BLaER1 (cell line): ENCODE data around the gene WASHC2A.
"Not testable (repeated sequence)": the region's sequence is repeated elsewhere in the genome, so short reads cannot be mapped to it uniquely, and the experiment has no call there.

ENCODE experiments used
- H3K27ac ChIP-seq: shearing (Covaris generic); formaldehyde crosslinking; 2 replicates; pipeline ENCODE4 v1.8.1; 2022
- H3K27me3 ChIP-seq: shearing (Covaris generic); formaldehyde crosslinking; 2 replicates; pipeline ENCODE4 v1.8.1; 2022
- H3K36me3 ChIP-seq: shearing (Covaris generic); formaldehyde crosslinking; 2 replicates; pipeline ENCODE4 v1.8.1; 2022
- H3K4me1 ChIP-seq: shearing (Covaris generic); formaldehyde crosslinking; 2 replicates; pipeline ENCODE4 v1.8.1; 2022
- H3K4me2 ChIP-seq: shearing (Covaris generic); formaldehyde crosslinking; 2 replicates; pipeline ENCODE4 v1.8.1; 2022
- H3K4me3 ChIP-seq: shearing (Covaris generic); formaldehyde crosslinking; 2 replicates; pipeline ENCODE4 v1.8.1; 2022
- H3K9ac ChIP-seq: shearing (Covaris generic); formaldehyde crosslinking; 2 replicates; pipeline ENCODE4 v1.8.1; 2022
- H3K9me3 ChIP-seq: shearing (Covaris generic); formaldehyde crosslinking; 2 replicates; pipeline ENCODE4 v1.8.1; 2022
- H4K20me1 ChIP-seq: shearing (Covaris generic); formaldehyde crosslinking; 2 replicates; pipeline ENCODE4 v1.8.1; 2022
- Cebpa-rat ChIP-seq: shearing (Covaris generic); IDR thresholded peaks from 2 replicates; pipeline ENCODE4 v1.8.1; 2022

The WASHC2A gene

DNA sequence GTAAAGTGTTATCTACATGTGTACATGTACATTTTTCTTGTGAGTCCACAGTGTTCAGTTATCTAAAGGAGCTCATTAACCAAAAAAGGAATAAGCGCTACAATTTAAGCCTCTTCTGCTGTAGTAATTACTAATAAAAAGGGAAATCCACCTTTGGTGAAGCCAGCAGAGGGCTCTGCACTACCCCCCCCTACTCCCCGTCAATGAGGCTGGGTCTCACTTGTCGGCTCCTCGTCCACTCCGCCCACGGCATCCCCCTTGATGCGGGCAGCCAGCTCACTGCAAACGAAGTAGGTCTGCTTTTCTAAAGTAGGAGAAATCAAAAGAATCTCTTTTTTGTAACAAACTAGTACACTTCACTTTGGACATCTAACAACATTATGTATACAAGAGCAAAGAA, 4.7 kb upstream of the WASHC2A start:
- no peak for TF ChIP-seq Cebpa-rat
- no peaks in the 10 kb centered on the region for H4K20me1 ChIP-seq
- H3K27me3 ChIP-seq, result no peaks in the 10 kb centered on the region

DNA sequence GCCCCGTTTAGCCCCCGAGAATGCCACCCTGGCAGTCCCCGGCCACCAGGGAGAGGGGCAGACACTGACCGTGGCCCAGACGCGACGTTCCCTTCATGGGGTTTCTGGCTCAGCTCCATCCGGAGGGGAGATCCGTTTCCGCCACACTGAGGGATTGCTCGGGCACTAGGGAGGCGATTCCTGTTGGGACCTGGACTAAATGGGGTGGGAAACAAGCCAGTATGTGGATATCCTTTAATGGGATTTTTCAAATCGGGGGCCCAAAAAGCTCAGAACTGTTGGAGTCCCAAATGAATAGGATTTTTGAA, 552 bp downstream of the WASHC2A start:
- not testable (repeated sequence) for H3K36me3 ChIP-seq, H3K4me1 ChIP-seq, H3K9me3 ChIP-seq, H4K20me1 ChIP-seq, H3K27me3 ChIP-seq, H3K9ac ChIP-seq, H3K27ac ChIP-seq
- Histone ChIP-seq H3K4me3 (peak overlapping the region; percentile 76), H3K4me2 (peak overlapping the region; percentile 65)

More for the DNA sequence above, 4.7 kb upstream of the WASHC2A start:
- Histone ChIP-seq H3K4me2 (no peak overlapping the region), H3K4me3 (no peak overlapping the region), H3K27ac (no peak overlapping the region), H3K9ac (no peak overlapping the region), H3K4me1 (peaks cover 3% of the 10 kb centered on the region; the same call in 1 of the 2 replicates), H3K36me3 (no peaks in the 10 kb centered on the region), H3K9me3 (no peaks in the 10 kb centered on the region)

DNA sequence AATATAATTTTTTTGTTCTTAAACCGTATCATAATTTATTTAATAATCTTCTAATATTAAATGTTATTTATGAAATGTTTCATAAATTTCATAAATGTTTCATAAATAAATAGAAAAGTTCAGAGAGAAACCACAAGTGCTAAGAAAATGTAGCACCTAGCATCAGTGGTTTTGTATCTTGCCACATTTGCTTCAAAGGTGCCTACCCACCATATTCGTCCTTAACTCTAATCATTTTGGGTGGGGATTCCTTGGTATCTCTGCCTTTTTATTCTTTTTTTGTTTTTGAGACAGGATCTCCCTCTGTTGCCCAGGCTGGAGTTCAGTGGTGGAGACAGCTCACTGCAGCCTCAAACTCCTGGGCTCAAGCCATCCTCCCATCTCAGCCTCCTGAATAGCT, 7.4 kb downstream of the WASHC2A start:
- not testable (repeated sequence) for H3K9me3 ChIP-seq, H3K4me1 ChIP-seq, H3K36me3 ChIP-seq, H4K20me1 ChIP-seq, H3K4me3 ChIP-seq, H3K4me2 ChIP-seq, H3K9ac ChIP-seq, H3K27ac ChIP-seq, H3K27me3 ChIP-seq

DNA sequence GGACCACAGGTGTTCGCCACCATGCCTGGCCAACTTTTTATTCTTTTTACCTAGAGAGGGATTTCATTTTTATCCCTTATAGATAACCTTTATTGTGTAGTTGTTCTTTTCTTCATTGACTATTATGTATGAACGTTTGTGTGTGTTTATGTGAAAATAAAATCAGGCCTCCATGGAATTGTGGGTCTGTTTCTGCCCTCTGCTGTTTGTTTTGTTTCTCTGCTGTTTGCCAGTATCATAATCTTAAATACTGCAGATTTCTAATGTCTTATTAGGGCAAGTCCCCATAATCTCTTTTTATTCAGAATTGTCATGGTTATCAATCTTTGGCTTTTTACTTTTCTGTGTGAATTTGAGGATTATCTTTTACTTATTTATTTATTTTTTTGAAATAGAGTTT, 7.8 kb downstream of the WASHC2A start:
- not testable (repeated sequence) for H4K20me1 ChIP-seq, H3K4me1 ChIP-seq, H3K9me3 ChIP-seq, H3K9ac ChIP-seq, H3K27ac ChIP-seq, H3K36me3 ChIP-seq, H3K4me2 ChIP-seq, H3K27me3 ChIP-seq, H3K4me3 ChIP-seq

DNA sequence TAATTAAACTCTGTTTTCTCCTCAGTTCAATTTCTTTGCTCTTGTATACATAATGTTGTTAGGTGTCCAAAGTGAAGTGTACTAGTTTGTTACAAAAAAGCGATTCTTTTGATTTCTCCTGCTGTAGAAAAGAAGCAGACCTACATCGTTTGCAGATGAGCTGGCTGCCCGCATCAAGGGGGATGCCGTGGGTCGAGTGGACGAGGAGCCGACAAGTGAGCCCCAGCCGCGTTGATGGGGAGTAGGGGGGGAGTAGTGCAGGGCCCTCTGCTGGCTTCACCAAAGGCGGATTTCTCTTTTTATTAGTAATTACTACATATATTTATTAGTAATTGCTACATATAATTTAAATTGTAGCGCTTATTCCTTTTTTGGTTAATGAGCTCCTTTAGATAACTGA, 23.6 kb downstream of the WASHC2A start:
- not testable (repeated sequence) for H4K20me1 ChIP-seq, H3K4me1 ChIP-seq, H3K4me2 ChIP-seq, H3K9me3 ChIP-seq, H3K9ac ChIP-seq, H3K27me3 ChIP-seq, H3K27ac ChIP-seq, H3K4me3 ChIP-seq
- H3K36me3 ChIP-seq, result peaks cover 10% of the 10 kb centered on the region; the same call in 1 of the 2 replicates

DNA sequence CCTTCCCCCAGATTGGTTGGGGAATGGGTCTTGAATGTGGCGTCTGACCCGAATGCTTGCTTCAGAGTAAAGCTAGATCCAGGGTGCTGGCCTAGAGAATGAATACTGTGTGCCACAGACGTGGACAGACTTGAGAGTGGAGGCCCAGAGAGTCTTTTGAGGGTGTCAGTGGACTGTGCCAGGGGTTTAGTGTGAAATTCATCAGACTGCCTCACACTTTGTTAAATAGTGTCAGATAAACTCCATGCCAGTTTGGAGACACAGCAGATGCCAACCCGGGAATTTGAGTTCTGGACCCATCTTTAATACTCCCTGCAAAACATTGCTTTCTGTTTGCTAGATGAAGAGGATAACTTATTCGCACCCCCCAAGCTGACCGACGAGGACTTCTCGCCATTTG, 25.2 kb downstream of the WASHC2A start:
- not testable (repeated sequence) for H3K27ac ChIP-seq, H4K20me1 ChIP-seq, H3K9me3 ChIP-seq, H3K36me3 ChIP-seq, H3K4me2 ChIP-seq, H3K27me3 ChIP-seq, H3K4me1 ChIP-seq, H3K4me3 ChIP-seq, H3K9ac ChIP-seq

DNA sequence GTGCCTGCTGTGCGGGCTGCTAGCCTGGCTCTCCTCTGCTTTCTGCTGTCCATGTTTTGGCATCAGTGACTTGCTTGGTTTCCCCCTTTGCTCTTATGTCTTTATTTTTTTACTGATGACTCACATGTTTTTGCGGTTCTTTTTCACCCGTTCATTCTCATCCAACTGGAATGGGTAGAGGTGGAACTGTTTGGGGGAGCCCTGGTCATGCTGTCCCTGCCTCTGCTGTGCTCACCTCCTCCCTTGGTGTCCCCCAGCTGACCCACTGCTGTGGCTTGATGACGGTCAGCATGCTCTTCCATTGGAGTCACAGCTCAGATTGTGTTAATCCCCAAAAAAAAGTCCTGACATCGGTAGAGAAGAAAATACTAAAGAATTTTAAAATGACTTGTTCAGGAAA, 26.9 kb downstream of the WASHC2A start:
- not testable (repeated sequence) for H3K36me3 ChIP-seq, H3K4me2 ChIP-seq, H3K27ac ChIP-seq, H3K9me3 ChIP-seq, H4K20me1 ChIP-seq, H3K4me3 ChIP-seq, H3K27me3 ChIP-seq, H3K4me1 ChIP-seq, H3K9ac ChIP-seq

DNA sequence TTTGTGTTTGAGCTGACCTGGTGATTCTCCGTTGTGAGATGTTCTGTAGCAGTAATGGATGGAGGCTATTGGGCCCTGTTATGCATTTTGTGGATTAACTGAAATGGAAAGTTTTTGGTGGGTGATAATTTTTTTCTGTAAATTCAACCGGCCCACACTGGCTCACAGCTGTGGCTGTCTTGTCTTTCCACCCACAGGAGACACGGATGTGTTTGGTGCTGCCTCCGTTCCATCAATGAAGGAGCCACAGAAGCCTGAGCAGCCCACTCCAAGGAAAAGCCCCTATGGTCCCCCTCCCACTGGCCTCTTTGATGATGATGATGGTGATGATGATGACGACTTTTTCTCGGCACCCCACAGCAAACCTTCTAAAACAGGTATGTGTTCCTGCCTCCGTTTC, 27.6 kb downstream of the WASHC2A start:
- not testable (repeated sequence) for H4K20me1 ChIP-seq, H3K4me2 ChIP-seq, H3K27me3 ChIP-seq, H3K36me3 ChIP-seq, H3K4me1 ChIP-seq, H3K27ac ChIP-seq, H3K4me3 ChIP-seq, H3K9me3 ChIP-seq, H3K9ac ChIP-seq

DNA sequence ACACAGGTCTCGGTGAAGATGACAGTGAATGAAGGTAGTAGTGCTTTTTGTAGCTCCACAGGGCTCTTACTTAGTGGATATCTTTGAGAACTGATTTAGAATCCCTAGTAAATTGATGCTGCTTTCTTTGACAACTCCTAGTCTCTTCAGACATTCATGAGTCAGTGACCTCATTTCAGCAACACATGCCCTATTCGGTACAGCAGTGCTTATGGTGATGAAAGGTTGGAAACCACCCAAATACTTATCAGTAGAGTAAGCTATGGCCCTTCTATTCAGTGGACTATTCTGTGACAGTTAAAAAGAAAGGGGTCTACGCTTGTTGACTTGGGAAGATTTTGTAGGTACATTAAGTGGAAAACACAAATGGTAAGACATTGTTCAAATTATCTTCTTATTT, 29.0 kb downstream of the WASHC2A start:
- not testable (repeated sequence) for H4K20me1 ChIP-seq, H3K9ac ChIP-seq, H3K4me1 ChIP-seq, H3K4me2 ChIP-seq, H3K27ac ChIP-seq, H3K9me3 ChIP-seq, H3K27me3 ChIP-seq, H3K4me3 ChIP-seq
- H3K36me3 ChIP-seq, result peaks cover 17% of the 10 kb centered on the region

DNA sequence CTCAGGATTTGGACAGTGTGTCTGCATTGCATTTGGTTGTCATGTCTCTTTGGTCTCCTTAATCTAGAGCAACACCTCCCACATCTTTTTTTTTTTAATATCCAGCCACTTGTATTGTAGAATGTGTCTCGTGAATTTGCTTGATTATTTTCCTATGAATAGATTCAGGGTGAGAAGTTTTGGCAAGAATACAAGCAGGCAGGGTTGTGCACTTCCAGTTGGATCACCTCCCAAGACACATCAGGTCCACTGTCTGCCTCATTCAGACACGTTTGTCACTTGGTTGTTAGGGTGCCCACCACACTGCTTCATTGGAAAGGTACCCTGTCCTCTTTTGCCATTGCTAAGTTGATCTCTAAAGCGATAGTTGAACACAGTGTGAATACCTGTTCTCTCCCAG, 30.9 kb downstream of the WASHC2A start:
- H3K9me3 ChIP-seq, H3K9ac ChIP-seq, H3K27me3 ChIP-seq, H3K4me3 ChIP-seq, H3K27ac ChIP-seq, H3K4me2 ChIP-seq, H4K20me1 ChIP-seq, H3K4me1 ChIP-seq: not testable (repeated sequence)
- peaks cover 22% of the 10 kb centered on the region for H3K36me3 ChIP-seq

DNA sequence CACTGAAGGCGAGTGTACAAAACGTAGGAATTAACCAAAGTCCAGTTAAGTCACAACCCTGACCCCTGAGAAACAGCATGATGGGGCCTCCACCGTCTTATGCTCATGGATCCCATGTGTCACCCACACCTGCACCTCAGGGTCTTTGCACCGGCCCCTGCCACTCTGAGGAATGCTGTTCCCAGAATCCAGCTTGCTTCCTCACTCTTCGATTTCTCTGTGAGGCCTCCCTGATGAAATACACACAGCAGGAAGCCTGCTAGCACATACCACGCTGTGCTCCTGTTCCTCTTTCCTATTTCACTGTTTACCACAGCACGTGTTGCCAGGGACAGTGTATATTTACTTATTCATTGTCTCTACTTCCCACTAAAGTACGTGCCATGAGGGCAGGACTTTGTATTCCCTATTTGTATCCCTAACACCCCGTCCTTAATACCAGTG, 33.4 kb downstream of the WASHC2A start:
- not testable (repeated sequence) for H4K20me1 ChIP-seq, H3K4me1 ChIP-seq, H3K4me3 ChIP-seq

DNA sequence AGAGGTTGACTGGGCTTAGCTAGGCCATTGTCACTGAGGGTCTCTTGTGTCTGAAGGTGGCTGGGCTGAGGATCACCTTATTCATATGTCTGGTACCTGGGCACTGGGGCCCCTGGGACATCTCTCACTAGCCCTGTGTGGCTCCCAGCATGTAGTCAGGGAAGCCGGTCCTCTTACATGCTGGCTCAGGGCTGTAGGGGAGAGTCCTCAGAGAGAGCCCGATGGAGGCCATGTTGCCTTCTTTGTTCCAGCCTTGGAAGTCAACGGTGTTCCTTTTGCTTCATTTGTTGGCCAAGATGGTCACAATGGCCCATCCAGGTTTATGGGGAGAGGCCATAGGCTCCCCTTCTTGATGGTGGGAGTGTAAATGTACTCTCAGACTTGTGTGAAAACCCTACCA, 34.0 kb downstream of the WASHC2A start:
- not testable (repeated sequence) for H3K4me2 ChIP-seq, H3K4me3 ChIP-seq, H4K20me1 ChIP-seq, H3K4me1 ChIP-seq, H3K9ac ChIP-seq, H3K9me3 ChIP-seq, H3K27me3 ChIP-seq, H3K27ac ChIP-seq
- H3K36me3 ChIP-seq, result peaks cover 24% of the 10 kb centered on the region

More for the DNA sequence above, 33.4 kb downstream of the WASHC2A start:
- not testable (repeated sequence) for H3K9ac ChIP-seq, H3K27ac ChIP-seq, H3K9me3 ChIP-seq, H3K27me3 ChIP-seq, H3K4me2 ChIP-seq
- H3K36me3 ChIP-seq, result peaks cover 24% of the 10 kb centered on the region

DNA sequence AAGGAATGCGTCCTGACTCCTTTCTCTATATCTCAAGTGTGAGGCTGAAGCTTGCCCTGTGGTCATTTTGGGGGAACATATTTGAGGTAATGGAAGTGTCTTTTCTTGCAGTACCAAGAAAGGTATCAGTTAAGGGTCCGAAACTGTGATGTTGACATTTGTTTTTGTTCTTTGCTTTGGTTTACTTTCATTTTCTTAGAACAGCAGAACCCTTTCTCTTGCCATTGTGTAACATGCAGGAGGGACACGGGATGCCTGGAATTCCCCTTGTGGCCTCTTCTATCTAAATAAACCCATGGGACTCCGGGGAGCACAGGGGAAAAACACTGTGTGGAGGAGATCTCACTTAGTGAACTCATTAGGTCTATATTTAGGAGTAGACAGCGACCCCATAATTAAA, 34.5 kb downstream of the WASHC2A start:
- H3K27ac ChIP-seq, H3K4me3 ChIP-seq, H3K9me3 ChIP-seq: not testable (repeated sequence)

DNA sequence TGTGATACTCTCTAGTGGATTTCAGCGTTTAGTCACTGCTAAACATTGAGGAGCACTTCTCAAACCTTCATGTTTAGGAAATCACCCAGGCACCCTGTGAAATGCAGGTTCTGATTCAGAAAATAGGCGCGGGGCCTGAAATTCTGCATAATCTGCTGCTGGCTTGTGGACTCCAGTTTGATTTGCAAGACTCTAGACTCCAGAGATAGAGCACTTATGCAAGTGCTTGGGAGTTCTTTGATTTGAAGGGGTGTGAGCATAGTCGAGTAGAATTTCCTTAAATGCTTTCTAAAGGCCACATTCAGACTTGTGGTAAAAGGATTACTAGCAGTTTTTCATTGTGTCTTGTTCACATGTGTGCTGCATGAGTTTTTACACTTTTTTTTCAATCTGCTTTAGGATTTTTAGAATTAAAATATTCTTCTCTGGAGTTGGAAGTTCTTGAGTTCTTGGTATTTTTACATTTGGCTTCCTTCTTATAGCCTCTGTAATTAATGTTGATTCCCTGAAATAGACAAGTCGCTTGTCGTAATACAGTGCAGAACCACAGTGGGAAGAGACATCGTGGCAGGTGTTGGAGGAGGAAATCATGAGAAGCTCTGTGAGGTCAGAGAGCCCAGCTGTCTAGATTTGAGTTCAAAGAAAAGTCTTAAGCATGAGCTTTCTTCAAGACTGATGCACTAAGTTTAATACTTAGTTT, 41.4 kb downstream of the WASHC2A start:
- H3K4me2 ChIP-seq, H3K4me1 ChIP-seq, H4K20me1 ChIP-seq, H3K27ac ChIP-seq, H3K9me3 ChIP-seq, H3K9ac ChIP-seq, H3K27me3 ChIP-seq, H3K4me3 ChIP-seq: not testable (repeated sequence)
- peaks cover 11% of the 10 kb centered on the region; the same call in 1 of the 2 replicates for H3K36me3 ChIP-seq

More for the DNA sequence above, 34.5 kb downstream of the WASHC2A start:
- not testable (repeated sequence) for H3K9ac ChIP-seq, H3K27me3 ChIP-seq, H3K4me2 ChIP-seq, H4K20me1 ChIP-seq, H3K4me1 ChIP-seq
- H3K36me3 ChIP-seq, result peaks cover 24% of the 10 kb centered on the region

DNA sequence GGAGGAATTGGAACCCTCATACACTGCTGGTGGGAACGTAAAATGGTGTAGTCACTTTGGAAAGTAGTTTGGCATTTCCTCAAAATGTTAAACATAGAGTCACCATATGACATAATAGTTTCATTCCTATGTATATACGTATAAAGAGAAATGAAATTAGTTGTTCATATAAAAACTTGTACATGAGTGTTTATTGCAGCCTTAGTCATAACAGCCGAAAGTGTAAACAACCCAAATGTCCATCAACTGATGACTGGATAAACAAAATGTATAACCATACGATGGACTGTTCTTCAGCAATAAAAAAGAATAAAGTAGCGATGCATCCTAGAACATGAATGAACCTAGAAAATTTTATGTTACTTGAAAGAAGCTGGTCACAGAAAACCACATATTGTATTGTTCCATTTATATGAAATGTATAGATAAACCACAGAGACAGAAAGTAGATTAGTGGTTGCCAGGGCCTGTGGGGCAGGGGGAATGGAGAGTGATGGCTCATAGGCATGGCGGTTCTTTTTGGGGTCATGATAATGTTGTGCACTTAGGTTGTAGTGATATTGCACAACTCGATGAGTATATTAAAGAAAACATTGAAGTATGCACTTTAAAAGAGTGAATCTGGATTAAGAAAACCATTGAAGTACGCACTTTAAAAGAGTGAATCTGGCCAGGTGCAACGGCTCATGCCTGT, 44.8 kb downstream of the WASHC2A start:
- not testable (repeated sequence) for H3K4me3 ChIP-seq, H3K4me2 ChIP-seq, H3K27me3 ChIP-seq, H3K4me1 ChIP-seq, H3K9me3 ChIP-seq, H3K36me3 ChIP-seq, H3K9ac ChIP-seq, H4K20me1 ChIP-seq, H3K27ac ChIP-seq
